HG03457 (cell line): ENCODE data around the gene PRDM2.

Experiments used
- ATAC-seq: cut with Tn5 transposase; IDR thresholded peaks from one replicate; pipeline ENCODE4 v1.9.1; 2021; ENCODE audit warnings: moderate number of reproducible peaks; ENCODE audit not compliant: unreplicated experiment

The PRDM2 gene

DNA sequence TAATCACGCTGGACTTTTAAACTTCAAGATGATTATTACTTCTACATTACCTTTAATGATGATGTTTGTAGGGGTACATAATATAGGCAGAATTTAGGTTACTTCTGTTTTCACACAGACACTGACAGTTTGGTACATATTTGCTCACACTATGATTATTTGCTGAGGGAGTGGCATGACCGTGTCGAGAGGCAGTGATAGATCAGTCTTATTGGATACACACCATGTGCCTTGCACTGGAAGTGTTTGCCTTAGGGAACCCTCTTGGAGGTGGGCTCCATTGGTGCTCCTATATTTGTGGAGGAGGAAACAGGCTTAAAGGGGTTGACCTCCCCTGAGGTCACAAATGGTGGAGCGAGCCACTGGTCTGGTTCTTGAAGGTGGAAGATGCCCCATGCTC is 132.1 kb downstream of the PRDM2 start:
- ATAC-seq: no peak

DNA sequence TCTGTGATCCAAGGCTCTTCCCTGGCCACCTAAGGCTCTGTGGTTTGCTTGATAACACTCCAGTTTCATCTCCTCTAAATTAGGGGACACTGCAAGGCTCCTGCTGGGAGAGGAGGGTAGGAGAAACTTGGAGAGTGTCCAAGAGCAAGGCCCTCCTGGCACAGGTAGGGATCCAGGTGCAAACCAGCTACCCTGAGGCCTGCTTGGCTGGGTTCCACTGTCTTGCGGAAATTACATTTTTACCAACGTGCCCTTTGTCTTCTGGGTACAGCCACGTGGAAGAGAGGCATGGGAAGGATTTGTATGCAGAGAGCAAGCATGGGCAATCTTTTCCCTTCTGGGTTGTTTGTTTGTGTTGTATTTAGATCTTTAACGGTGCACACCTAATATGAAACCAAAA is 132.5 kb downstream of the PRDM2 start:
- ATAC-seq: no peak

- no peak for ATAC-seq
Measured at GRCh38 chr1:13836136-13836535, 136.1 kb downstream of the PRDM2 start.

DNA sequence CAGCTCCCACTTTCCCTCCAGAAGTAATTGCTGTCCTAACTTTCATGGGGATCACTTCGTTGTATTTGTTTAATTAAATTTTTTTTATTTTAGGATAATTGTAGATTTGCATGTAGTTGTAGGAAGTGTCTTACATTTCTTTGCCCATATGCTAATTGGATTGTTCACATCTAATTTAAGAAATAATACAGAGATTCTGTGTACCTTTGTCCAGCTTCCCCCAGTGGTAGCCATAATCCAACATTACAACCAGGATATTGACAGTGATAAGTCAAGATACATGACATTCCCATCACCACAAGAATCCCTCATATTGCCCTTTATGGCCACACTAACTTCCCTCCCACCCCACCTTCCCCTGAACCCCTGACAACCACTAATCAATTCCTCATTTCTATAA is 136.6 kb downstream of the PRDM2 start:
- no peak for ATAC-seq

DNA sequence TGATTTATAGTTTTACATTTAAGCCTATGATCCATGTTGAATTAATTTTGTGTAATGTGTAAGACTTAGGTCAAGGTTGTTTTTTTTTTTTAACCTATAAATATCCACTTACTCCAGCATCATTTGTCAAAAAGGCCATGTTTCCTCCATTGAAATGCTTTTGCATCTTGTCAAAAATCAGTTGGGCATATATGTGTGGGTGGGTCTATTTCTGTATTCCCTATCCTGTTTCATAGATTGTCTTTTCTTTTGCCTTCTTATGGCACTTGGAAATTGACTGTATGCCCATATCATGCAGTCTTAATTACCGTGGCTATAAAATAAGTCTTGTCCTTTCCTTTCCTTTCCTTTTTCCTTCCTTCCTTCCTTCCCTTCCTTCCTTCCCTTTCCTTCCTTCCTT is 138.2 kb downstream of the PRDM2 start:
- no peak for ATAC-seq

- ATAC-seq: no peak
Measured at GRCh38 chr1:13842497-13842896, 142.5 kb downstream of the PRDM2 start.

DNA sequence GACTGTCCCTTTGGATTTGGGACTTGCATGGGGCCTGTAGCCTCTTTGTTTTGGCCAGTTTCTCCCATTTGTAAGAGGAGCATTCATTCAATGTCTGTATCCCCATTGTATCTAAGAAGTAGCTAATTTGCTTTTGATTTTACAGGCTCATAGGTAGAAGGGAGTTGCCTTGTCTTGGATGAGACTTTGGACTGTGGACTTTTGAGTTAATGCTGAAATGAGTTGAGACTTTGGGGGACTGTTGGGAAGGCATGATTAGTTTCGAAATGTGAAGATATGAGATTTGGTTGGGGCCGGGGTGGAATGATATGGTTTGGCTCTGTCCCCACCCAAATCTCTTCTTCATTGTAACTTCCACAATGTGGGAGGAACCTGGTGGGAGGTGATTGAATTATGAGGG is 151.7 kb downstream of the PRDM2 start:
- ATAC-seq: no peak

- ATAC-seq: no peak
Measured at GRCh38 chr1:13855554-13855953, 155.6 kb downstream of the PRDM2 start.

DNA sequence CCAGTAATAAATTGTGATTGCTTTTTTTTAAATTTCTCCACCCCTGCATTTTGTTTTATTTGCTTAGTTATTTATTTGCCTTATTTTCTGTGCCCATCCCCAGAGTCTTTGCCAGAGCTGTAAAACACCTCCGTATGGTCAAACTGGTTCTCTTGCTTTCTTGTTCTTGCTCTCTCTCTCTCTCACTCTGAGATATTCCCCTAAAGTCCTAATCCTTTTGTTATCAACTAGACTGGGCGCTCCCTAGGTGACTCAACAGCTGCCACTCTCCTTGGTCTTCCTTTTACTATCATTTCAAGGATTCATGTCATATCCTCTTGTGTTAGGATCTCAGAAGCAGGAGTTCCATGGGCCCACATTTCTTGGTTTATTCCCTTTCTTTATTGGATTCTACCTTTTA is 160.0 kb downstream of the PRDM2 start:
- no peak for ATAC-seq

- no peak for ATAC-seq
Measured at GRCh38 chr1:13864760-13865159, 164.8 kb downstream of the PRDM2 start.

DNA sequence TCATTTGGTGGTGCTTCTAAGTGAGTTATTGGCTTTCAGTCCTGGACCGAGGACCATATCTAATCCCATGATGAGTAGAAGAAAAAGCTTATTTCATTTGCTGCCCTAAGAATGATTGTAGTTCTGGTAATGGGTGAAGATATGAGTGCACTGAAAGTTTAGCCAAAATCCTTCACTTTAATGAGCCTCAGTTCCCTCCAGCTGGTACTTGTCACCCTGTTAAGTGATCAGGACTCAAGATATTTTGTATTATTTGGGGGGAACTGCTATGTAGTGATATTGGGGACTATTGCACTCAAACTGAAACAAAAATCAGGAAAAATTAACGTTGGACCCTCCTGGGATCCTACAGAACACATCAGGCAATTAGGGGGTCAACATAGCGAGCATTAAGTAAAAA is 165.9 kb downstream of the PRDM2 start:
- ATAC-seq: no peak

DNA sequence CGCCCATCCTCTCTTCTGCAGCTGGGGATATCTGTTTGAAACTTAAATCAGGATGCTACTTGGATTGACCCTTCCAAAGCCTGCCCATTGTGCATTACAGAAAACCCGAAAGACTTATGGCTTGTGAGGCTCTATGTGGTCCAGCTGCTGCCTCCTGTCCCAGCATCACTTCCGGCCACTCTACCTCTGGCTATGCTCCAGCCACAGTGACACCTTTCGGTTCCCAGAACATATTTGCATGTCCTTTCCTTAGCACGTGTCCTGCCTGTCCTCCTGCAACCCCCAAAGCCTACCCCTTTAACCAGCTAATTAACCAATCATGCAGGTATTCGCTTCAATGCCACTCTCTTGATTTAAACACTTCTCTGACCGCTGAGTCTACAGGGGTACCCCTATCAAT is 167.6 kb downstream of the PRDM2 start:
- no peak for ATAC-seq

- ATAC-seq: no peak
Measured at GRCh38 chr1:13869172-13869797, 169.3 kb downstream of the PRDM2 start.

- ATAC-seq: no peak
Measured at GRCh38 chr1:13871413-13871812, 171.4 kb downstream of the PRDM2 start.

- no peak for ATAC-seq
Measured at GRCh38 chr1:13871886-13872285, 171.9 kb downstream of the PRDM2 start.

DNA sequence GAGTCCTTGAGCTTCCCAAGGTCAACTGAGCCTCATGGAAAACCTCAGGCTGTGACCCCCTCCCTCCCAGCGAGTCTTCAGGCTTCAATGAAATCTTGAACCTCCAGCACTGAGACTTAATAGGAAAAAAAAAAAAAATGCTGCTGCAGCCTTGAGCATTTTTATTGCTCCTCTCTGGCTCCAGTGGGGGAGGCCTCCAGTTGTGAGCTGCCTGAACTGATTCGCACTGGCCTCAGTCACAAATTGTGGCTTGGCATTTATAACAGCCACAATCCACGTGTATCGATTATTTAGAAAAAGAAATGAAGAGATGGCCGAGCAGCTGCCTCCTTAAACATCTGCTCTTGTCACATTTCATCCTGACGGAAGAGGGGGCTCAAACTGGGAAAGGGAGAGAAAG is 173.0 kb downstream of the PRDM2 start:
- ATAC-seq: no peak
